ENCODE measurements around the gene NLN.
"Not testable (repeated sequence)": the region's sequence is repeated elsewhere in the genome, so short reads cannot be mapped to it uniquely, and the experiment has no call there.

The NLN gene

DNA sequence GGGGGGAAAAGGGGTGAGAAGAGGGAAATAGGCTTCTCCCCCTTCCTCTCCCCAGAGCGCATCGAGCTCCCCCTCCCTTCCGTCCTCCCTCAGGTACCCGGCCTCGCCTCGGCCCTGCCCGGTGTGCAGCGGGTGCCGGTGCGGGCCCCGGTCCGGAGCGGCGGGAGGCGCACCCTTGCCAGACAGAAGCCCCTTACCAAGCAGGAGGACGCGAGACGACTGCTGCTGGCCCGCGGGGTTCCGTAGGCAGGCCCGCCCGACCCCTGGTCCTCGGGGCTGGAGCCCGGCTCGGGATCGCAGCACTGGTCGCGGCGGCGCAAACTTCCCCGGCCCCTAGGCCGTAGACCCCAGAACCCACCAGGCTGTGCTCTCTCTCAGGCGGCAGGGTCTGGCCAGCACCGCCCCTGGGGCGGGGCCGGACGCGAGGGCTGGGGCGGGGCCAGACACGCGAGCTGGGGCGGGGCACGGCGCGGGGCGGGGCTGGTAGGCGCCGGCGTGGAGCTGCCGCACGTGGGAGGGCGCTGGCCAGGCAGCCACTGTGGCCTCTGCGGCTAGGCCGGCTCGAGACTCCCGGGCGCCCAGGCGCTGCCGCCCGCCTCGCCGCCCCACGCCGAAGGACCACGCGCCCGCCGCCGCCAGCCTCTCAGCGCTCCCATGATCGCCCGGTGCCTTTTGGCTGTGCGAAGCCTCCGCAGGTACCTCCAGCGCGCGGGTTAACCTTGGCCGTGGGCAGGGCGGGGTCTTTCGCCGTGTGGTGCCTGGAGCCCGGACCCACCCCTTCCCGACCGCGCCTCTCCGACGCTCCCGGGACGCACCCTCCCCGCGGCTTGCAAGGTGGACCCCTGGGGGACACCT lies at the start of gene NLN, which contains the start of gene SGTB:
TSS of gene NLN (plus strand) at position 486 of the 855 bp plus-strand sequence. CDS start at position 655, 169 bp downstream.
TSS of gene SGTB (minus strand) at position 390 of the 855 bp plus-strand sequence. CDS start 1,302 bp downstream, outside the sequence.
- Mint-ChIP-seq H3K36me3 (ENCODE audit: low read depth) (peaks cover 5% of the 10 kb centered on the region), H3K4me3 (peak within 1 kb of the TSS; percentile 96), H3K9me3 (no peaks in the 10 kb centered on the region), H3K4me1 (peaks cover 40% of the 10 kb centered on the region), H3K27me3 (peaks cover 2% of the 10 kb centered on the region), H3K27ac (peak within 1 kb of the TSS; percentile 91)
- peak; percentile 94 for ATAC-seq
- DNase-seq: peak; percentile 88

DNA sequence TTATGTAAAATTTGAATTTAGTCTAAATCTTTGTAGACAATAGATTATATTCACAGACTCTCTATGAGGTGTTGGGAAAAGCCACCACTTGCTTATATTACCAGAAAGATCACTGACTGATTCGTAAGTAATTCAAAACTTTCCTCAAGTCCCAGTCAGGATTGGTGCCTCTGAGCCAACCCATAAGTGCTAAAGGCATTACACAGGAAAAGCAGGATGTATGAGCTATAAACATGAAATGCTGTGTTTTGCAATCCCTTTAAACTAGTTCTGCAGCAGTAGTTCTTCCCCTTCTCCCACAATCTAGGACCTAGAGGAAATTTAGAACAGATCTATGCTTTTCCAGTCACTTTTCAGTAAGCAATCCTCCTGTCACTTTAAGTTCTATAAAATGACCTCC lies 49.2 kb upstream of the NLN start:
- no peak for ATAC-seq
- no peaks in the 10 kb centered on the region for H3K9me3 Mint-ChIP-seq
- no peak overlapping the region for H3K27ac Mint-ChIP-seq
- peaks cover 26% of the 10 kb centered on the region for H3K4me1 Mint-ChIP-seq
- no peak overlapping the region for H3K4me3 Mint-ChIP-seq
- DNase-seq: no peak
- H3K27me3 Mint-ChIP-seq: no peaks in the 10 kb centered on the region
- peaks cover 26% of the 10 kb centered on the region for H3K36me3 Mint-ChIP-seq (ENCODE audit: low read depth)

DNA sequence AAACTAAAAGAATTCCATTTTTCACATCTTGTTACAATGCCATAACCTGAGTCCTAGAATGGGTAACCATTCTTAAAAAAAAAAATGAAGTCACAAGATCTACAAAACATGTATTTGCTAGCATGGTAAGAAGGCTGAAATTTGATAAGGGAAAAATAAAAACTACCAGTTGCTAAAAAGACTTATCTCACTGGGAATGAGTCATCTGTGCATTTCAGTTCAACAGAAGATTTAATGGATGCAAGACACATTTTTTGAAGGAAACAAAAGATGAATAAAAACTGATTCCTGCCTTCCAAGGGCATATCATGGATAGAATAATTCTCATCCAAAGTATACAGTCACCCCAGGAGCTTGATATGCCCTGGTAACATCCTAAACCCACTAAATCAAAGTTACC lies 47.3 kb upstream of the NLN start:
- DNase-seq: no peak
- H3K4me3 Mint-ChIP-seq: no peak overlapping the region
- no peaks in the 10 kb centered on the region for H3K27me3 Mint-ChIP-seq
- H3K36me3 Mint-ChIP-seq (ENCODE audit: low read depth): peaks cover 41% of the 10 kb centered on the region
- H3K4me1 Mint-ChIP-seq: peaks cover 35% of the 10 kb centered on the region
- no peak for ATAC-seq
- H3K27ac Mint-ChIP-seq: peak overlapping the region; percentile 32
- H3K9me3 Mint-ChIP-seq: no peaks in the 10 kb centered on the region

DNA sequence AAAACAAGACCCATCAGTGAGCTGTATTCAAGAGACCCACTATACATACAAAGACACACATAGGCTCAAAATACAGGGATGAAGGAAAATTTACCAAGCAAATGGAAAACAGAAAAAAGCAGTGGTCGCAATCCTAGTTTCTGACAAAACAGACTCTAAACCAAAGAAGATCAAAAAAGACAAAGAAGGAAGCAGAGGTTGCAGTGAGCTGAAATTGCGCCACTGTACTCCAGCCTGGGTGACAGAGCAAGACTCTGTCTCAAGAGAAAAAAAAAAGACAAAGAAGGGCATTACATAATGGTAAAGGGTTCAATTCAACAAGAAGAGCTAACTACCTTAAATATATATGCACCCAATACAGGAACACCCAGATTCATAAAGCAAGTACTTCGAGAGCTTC lies 45.9 kb upstream of the NLN start:
- not testable (repeated sequence) for H3K9me3 Mint-ChIP-seq, H3K4me3 Mint-ChIP-seq, DNase-seq, H3K27me3 Mint-ChIP-seq, ATAC-seq
- Mint-ChIP-seq H3K36me3 (ENCODE audit: low read depth) (peaks cover 50% of the 10 kb centered on the region), H3K27ac (peak overlapping the region; percentile 24), H3K4me1 (peaks cover 35% of the 10 kb centered on the region)

DNA sequence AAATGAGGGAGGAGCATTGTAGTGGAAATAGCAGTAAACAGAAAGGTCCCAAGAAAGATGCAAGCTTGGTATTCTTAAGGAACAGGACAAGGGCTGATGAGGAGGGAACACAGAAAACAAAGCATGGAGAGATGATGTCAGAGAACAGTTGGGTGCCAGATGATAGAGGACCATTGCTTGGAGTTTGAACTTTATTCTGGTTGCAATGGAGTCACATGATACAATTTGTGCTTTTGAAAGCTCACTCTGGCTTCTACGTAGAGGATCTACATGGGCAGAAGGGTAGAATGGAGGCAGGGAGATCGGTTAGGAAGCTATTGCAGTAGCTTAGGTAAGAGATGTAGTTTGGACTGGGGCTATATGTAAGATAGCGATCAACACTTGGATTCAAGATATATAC lies 39.9 kb upstream of the NLN start:
- no peak overlapping the region for H3K27ac Mint-ChIP-seq
- peaks cover 52% of the 10 kb centered on the region for H3K36me3 Mint-ChIP-seq (ENCODE audit: low read depth)
- no peak for ATAC-seq
- H3K9me3 Mint-ChIP-seq: no peaks in the 10 kb centered on the region
- no peaks in the 10 kb centered on the region for H3K27me3 Mint-ChIP-seq
- no peak overlapping the region for H3K4me3 Mint-ChIP-seq
- peaks cover 15% of the 10 kb centered on the region for H3K4me1 Mint-ChIP-seq
- DNase-seq: no peak

DNA sequence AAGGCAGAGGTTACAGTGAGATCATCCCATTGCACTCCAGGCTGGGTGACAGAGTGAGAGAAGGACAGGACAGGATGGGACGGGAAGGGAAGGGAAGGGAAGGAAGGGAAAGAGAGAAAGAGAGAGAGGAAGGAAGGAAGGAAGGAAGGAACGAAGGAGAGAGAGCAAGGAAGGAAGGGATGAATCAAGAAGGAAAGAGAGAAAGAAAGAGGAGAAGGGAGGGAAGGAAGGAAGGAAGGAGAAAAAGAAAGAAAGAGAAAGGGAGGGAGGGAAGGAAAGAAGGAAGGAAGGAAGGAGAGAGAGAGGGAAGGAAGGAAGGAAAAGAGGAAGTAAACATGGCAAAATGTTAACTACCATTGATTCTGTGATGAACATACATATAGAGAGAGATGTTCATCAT lies 28.9 kb upstream of the NLN start:
- Mint-ChIP-seq H3K4me1 (peaks cover 2% of the 10 kb centered on the region), H3K4me3 (no peak overlapping the region), H3K36me3 (ENCODE audit: low read depth) (peaks cover 15% of the 10 kb centered on the region), H3K27ac (peak overlapping the region; percentile 24), H3K9me3 (no peaks in the 10 kb centered on the region), H3K27me3 (no peaks in the 10 kb centered on the region)
- ATAC-seq: no peak
- DNase-seq: no peak

DNA sequence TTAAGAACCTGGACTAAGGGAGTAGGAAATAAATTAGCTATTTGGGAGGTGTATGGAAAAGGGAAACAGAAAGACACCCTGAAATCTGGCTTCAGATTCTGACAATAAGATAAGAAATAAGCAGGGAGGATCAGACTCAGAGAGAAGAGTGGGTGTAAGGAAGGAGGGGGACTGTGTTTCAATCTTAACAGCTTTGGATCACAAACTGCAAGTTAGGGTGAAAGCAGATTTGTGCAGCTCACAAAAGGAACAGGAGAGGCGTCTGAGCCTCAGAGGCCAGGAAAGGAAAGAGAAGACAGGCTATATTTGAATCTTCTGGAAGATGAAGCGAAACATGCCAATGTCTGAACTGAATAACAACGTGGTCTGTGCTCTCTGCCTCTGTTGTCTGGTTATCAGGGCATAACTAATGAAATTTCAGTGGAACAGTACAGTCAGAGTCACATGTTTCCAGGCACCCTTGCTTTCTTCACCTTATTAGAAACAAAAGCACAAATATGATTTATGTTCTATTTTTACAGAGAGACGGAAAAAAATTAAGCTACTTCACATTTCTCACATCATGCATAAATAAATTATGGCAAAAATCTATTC lies 26.7 kb upstream of the NLN start:
- no peaks in the 10 kb centered on the region for H3K9me3 Mint-ChIP-seq
- no peak overlapping the region for H3K4me3 Mint-ChIP-seq
- no peak overlapping the region for H3K27ac Mint-ChIP-seq
- no peak for DNase-seq
- no peaks in the 10 kb centered on the region for H3K27me3 Mint-ChIP-seq
- H3K4me1 Mint-ChIP-seq: peaks cover 4% of the 10 kb centered on the region
- H3K36me3 Mint-ChIP-seq (ENCODE audit: low read depth): peaks cover 23% of the 10 kb centered on the region
- no peak for ATAC-seq

DNA sequence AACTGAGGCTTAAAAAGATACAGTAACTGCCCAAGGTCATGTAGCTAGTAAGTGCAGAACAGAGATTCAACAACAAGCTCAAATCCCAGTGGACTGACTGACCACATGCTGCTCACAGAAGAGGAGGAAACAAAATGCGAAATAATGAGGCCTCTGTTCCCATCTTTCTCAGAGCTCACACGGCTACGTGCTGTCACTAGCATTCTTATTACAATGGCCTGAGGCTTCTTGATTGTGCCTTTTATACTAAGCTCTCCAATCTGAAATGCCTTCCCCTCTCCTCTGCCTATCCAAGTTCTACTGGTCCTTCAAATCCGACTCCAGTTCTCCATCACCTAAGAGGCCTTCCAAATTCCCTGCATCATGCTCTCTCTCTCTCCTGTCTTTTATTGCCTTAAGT lies 26.1 kb upstream of the NLN start:
- H3K4me3 Mint-ChIP-seq: no peak overlapping the region
- H3K9me3 Mint-ChIP-seq: no peaks in the 10 kb centered on the region
- ATAC-seq (no peak), DNase-seq (no peak)
- no peak overlapping the region for H3K27ac Mint-ChIP-seq
- no peaks in the 10 kb centered on the region for H3K27me3 Mint-ChIP-seq
- H3K4me1 Mint-ChIP-seq: peaks cover 4% of the 10 kb centered on the region
- H3K36me3 Mint-ChIP-seq (ENCODE audit: low read depth): peaks cover 22% of the 10 kb centered on the region

DNA sequence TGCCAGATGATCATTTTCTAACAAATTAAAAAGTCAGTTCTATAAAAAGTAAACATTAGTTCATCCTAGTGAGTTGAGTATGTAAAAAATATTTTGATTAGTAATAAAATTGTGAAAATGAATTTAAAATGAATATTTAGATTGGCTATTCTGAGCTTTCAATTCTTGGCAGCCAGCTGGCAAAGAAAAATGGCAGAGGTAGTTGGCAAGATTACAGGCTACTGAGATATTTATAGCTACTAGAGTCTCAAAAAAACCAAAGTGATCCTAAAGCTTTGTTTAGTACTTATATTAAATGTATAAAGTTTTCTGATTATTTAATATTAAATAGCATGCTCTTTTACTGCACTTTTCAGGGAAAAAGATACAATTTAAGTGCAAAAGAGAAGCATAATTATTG lies 25.1 kb upstream of the NLN start:
- H3K27me3 Mint-ChIP-seq: no peaks in the 10 kb centered on the region
- no peak for DNase-seq
- ATAC-seq: no peak
- H3K4me3 Mint-ChIP-seq: no peak overlapping the region
- no peak overlapping the region for H3K27ac Mint-ChIP-seq
- peaks cover 23% of the 10 kb centered on the region for H3K36me3 Mint-ChIP-seq (ENCODE audit: low read depth)
- no peaks in the 10 kb centered on the region for H3K9me3 Mint-ChIP-seq
- H3K4me1 Mint-ChIP-seq: peaks cover 4% of the 10 kb centered on the region

DNA sequence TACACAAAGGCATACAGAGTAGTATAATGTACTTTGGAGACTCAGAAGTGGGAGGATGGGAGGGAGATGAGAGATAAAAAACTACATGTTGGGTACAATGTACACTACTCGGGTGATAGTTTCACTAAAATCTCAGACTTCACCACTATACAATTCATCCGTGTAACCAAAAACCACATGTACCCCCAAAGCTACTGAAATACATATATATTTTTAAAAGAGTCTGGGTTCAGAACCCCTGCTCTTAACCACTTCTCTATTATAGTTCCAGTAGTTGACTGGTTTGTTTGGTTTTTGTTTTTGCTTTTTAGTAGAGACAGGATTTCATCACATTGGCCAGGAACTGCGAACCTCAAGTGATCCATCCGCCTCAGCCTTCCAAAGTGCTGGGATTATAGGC lies 22.7 kb upstream of the NLN start:
- ATAC-seq: no peak
- Mint-ChIP-seq H3K4me1 (peaks cover 4% of the 10 kb centered on the region), H3K9me3 (no peaks in the 10 kb centered on the region), H3K27me3 (no peaks in the 10 kb centered on the region), H3K4me3 (no peak overlapping the region), H3K27ac (no peak overlapping the region), H3K36me3 (ENCODE audit: low read depth) (peaks cover 37% of the 10 kb centered on the region)
- DNase-seq: no peak

DNA sequence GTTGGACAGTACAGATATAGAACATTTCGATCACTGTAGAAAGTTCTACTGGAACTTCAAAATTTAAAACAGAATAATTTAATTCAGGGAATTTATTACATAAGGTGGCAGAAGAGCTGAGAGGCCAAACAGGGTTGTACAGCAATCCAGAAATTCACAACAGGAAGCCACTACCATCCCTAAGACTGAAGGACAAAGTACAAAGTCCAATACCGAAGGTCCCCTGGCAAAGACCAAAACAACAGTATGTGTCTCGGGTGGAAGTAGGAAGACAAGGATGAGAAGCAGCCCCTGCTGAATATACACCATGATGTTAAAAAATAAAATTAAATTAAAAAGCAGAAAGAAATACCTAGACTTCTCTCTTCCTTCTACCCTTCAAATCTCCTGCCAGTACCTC lies 20.0 kb upstream of the NLN start:
- no peak for ATAC-seq
- DNase-seq: no peak
- H3K27ac Mint-ChIP-seq: no peak overlapping the region
- no peak overlapping the region for H3K4me3 Mint-ChIP-seq
- no peaks in the 10 kb centered on the region for H3K27me3 Mint-ChIP-seq
- peaks cover 4% of the 10 kb centered on the region for H3K4me1 Mint-ChIP-seq
- no peaks in the 10 kb centered on the region for H3K9me3 Mint-ChIP-seq
- peaks cover 43% of the 10 kb centered on the region for H3K36me3 Mint-ChIP-seq (ENCODE audit: low read depth)

DNA sequence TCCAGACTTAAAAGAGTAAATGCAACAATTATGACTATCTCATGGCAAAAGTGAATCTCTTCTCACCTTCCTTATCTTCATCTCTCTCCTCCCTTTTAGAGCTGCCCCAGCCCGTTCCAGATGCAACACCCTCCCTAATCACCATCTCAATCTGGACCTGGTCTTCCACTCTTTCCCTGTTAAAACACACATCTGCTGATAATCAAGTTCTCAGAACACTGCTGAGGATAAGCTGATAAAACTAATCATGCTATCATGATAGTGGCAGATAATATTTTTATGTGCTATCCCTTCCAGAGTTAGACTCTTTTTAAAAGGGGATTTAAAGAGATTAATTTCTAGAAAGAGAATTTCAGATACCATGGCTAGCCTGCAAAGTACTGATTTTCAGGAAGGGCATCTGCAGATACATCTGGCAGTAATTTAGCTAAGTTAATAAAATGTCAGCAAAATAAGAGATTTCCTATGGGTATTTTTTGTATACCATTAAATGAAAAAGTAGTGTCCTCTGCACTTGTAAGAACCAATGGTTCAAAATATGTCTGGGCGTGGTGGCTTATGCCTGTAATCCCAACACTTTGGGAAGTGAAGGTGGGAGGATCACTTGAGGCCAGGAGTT lies 17.3 kb upstream of the NLN start:
- Mint-ChIP-seq H3K36me3 (ENCODE audit: low read depth) (peaks cover 30% of the 10 kb centered on the region), H3K27me3 (no peaks in the 10 kb centered on the region), H3K4me3 (no peak overlapping the region), H3K27ac (no peak overlapping the region), H3K4me1 (no peaks in the 10 kb centered on the region), H3K9me3 (no peaks in the 10 kb centered on the region)
- DNase-seq: no peak
- no peak for ATAC-seq

DNA sequence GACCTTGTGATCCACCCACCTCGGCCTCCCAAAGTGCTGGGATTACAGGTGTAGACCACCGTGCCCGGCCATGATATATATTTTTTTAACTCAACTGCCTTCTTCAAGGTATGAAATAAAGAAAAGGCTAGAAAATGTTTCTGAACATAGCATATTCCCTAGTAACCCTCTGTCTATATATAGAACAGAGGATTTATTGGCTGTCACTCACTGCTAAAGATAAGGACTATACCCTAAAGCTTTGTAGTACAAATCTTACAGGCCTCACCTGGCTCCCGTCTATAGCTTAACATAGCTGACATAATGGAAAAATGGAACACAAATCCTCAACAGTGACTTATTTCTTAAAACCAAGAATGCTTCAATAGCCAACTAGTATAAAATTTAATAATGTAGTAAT lies 14.3 kb upstream of the NLN start:
- H3K27ac Mint-ChIP-seq: no peak overlapping the region
- no peak for ATAC-seq
- H3K4me1 Mint-ChIP-seq: peaks cover 2% of the 10 kb centered on the region
- H3K9me3 Mint-ChIP-seq: no peaks in the 10 kb centered on the region
- peaks cover 25% of the 10 kb centered on the region for H3K36me3 Mint-ChIP-seq (ENCODE audit: low read depth)
- no peaks in the 10 kb centered on the region for H3K27me3 Mint-ChIP-seq
- no peak overlapping the region for H3K4me3 Mint-ChIP-seq
- no peak for DNase-seq

DNA sequence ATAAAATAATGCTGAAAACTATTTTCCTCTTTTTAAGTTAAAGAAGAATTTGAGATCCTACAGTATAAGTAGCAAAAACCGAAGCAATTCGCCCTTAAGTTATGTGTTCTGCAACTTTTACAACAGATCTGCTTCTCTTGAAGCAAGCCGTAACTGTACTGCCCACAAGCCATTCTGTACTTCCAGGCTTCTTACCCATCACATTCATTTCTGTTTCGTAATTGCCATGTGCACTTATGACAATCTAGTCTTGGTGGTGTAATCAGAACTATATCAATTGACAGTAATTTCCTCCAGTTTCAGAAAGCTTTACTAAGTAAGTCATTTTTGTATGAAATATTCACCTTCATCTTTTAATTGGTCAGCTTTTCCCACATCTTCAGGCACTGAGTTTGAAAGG lies 13.9 kb upstream of the NLN start:
- Mint-ChIP-seq H3K4me3 (no peak overlapping the region), H3K9me3 (no peaks in the 10 kb centered on the region), H3K27me3 (no peaks in the 10 kb centered on the region), H3K36me3 (ENCODE audit: low read depth) (peaks cover 20% of the 10 kb centered on the region), H3K4me1 (peaks cover 3% of the 10 kb centered on the region), H3K27ac (no peak overlapping the region)
- DNase-seq: no peak
- no peak for ATAC-seq

All from activated naive CD8-positive, alpha-beta T cell treated with anti-CD3 and anti-CD28 coated beads, Interleukin-2, amount 50 U/mL, for 24 hours (primary cell).